Hepatocyte (in vitro differentiated cells): ENCODE data around the gene CAPN12. TPM values are rescaled to one million over a fixed set of nuclear protein-coding genes. Genes with fewer than 3 reads are reported as not detected.

ENCODE experiments used
- DNase-seq: peaks from one replicate; pipeline ENCODE4 v3.0.0-alpha.2; 2016; ENCODE audit warnings: low spot score
- H2AFZ ChIP-seq: fragments of 200-600 bp; sonication (generic); 2 replicates; pipeline ENCODE4 v1.6.0; 2016; ENCODE audit warnings: antibody characterized with exemption, mild to moderate bottlenecking
- H3K27ac ChIP-seq: fragments of 200-600 bp; sonication (generic); 2 replicates; pipeline ENCODE4 v1.5.1; 2016; ENCODE audit warnings: mild to moderate bottlenecking
- H3K27me3 ChIP-seq: fragments of 200-600 bp; sonication (generic); 2 replicates; pipeline ENCODE4 v1.6.1; 2016
- H3K36me3 ChIP-seq: fragments of 200-600 bp; sonication (generic); replicated peaks from 2 replicates; pipeline ENCODE4 v1.5.1; 2016; ENCODE audit warnings: low read depth; ENCODE audit not compliant: insufficient read depth
- H3K4me1 ChIP-seq: fragments of 200-600 bp; sonication (generic); 2 replicates; pipeline ENCODE4 v1.5.1; 2016; ENCODE audit warnings: mild to moderate bottlenecking, moderate library complexity; ENCODE audit not compliant: insufficient read depth
- H3K4me2 ChIP-seq: fragments of 200-600 bp; sonication (generic); 2 replicates; pipeline ENCODE4 v1.6.0; 2016
- H3K4me3 ChIP-seq: fragments of 200-600 bp; sonication (generic); 2 replicates; pipeline ENCODE4 v1.5.1; 2016; ENCODE audit warnings: mild to moderate bottlenecking
- H3K79me2 ChIP-seq: fragments of 200-600 bp; sonication (generic); 2 replicates; pipeline ENCODE4 v1.6.0; 2017; ENCODE audit warnings: mild to moderate bottlenecking
- H3K9me2 ChIP-seq: fragments of 200-600 bp; sonication (generic); replicated peaks from 2 replicates; pipeline ENCODE4 v1.6.0; 2017; ENCODE audit warnings: mild to moderate bottlenecking; ENCODE audit not compliant: insufficient read depth
- H3K9me3 ChIP-seq: fragments of 200-600 bp; sonication (generic); 2 replicates; pipeline ENCODE4 v1.5.1; 2016; ENCODE audit warnings: low read depth, mild to moderate bottlenecking
- H4K20me1 ChIP-seq: fragments of 200-600 bp; sonication (generic); 2 replicates; pipeline ENCODE4 v1.6.0; 2016; ENCODE audit warnings: mild to moderate bottlenecking; ENCODE audit not compliant: insufficient read depth, poor library complexity, severe bottlenecking
- CTCF ChIP-seq: fragments of 200-600 bp; sonication (generic); IDR thresholded peaks from 2 replicates; pipeline ENCODE4 v1.5.1; 2016; ENCODE audit warnings: antibody characterized with exemption, mild to moderate bottlenecking; ENCODE audit not compliant: poor library complexity
- EZH2 ChIP-seq: fragments of 200-600 bp; sonication (generic); IDR thresholded peaks from 2 replicates; pipeline ENCODE4 v1.6.1; 2016; ENCODE audit warnings: antibody characterized with exemption, mild to moderate bottlenecking, borderline replicate concordance
- EZH2phosphoT487 ChIP-seq: fragments of 200-600 bp; sonication (generic); IDR thresholded peaks from one replicate; pipeline ENCODE4 v1.6.1; 2018; ENCODE audit warnings: antibody characterized with exemption, mild to moderate bottlenecking, low read depth, moderate library complexity; ENCODE audit not compliant: unreplicated experiment, severe bottlenecking
- WGBS: methylation state at CpG from one replicate; pipeline ENCODE4 v1.1.6; 2016; ENCODE audit warnings: low lambda C conversion rate; ENCODE audit errors: missing lambda C conversion rate; 5-methylcytosine and 5-hydroxymethylcytosine counted together
- polyA plus RNA-seq: library from polyadenylated mRNA; unstranded; fragments of >200 nt; fragmentation: Nextera tagmentation; extraction: Ambion mirVana; gene quantifications from 2 replicates; pipeline ENCODE4 v1.2.1, GENCODE V29; 2016
- total RNA-seq: library from RNA; depleted of rRNA; stranded (reverse); fragments of >200 nt; gene quantifications from 2 replicates; pipeline ENCODE4 v1.2.3, GENCODE V29; 2014

CAPN12 gene
- total and polyA plus RNA-seq, 2 experiments from 2014 or later, result 24.3 to 26.6 TPM

GRCh38 chr19:38726761-38727301 is 17.4 kb downstream of the CAPN12 start:
- Histone ChIP-seq H3K4me2 (no peak overlapping the region), H3K36me3 (no peaks in the 10 kb centered on the region), H3K4me1 (no peaks in the 10 kb centered on the region), H3K27me3 (no peaks in the 10 kb centered on the region), H3K9me3 (no peaks in the 10 kb centered on the region), H2AFZ (no peak overlapping the region), H3K27ac (no peak overlapping the region), H3K4me3 (no peak overlapping the region), H3K79me2 (peaks cover 5% of the 10 kb centered on the region), H3K9me2 (no peaks in the 10 kb centered on the region), H4K20me1 (no peaks in the 10 kb centered on the region)
- DNase-seq, result no peak
- TF ChIP-seq EZH2, result no peak
- no peak for TF ChIP-seq EZH2phosphoT487
- TF ChIP-seq CTCF, result no peak
- 94% methylated on average over 28 of the region's 30 CpGs for WGBS

GRCh38 chr19:38726284-38726673 is 18.0 kb downstream of the CAPN12 start:
- 93% methylated on average over 6 of the region's 6 CpGs for WGBS
- H3K27ac ChIP-seq, result no peak overlapping the region
- H4K20me1 ChIP-seq, result no peaks in the 10 kb centered on the region
- no peaks in the 10 kb centered on the region for H3K27me3 ChIP-seq
- no peak overlapping the region for H3K4me2 ChIP-seq
- H2AFZ ChIP-seq, result no peak overlapping the region
- TF ChIP-seq EZH2phosphoT487 (no peak), CTCF (no peak), EZH2 (no peak)
- H3K9me3 ChIP-seq, result no peaks in the 10 kb centered on the region
- H3K4me3 ChIP-seq, result no peak overlapping the region
- H3K36me3 ChIP-seq, result no peaks in the 10 kb centered on the region
- no peaks in the 10 kb centered on the region for H3K4me1 ChIP-seq
- no peaks in the 10 kb centered on the region for H3K9me2 ChIP-seq
- peaks cover 5% of the 10 kb centered on the region for H3K79me2 ChIP-seq
- DNase-seq, result no peak

GRCh38 chr19:38725469-38726283 is 18.6 kb downstream of the CAPN12 start:
- Histone ChIP-seq H3K36me3 (no peaks in the 10 kb centered on the region), H3K27me3 (no peaks in the 10 kb centered on the region), H3K79me2 (peaks cover 5% of the 10 kb centered on the region), H3K27ac (no peak overlapping the region), H2AFZ (no peak overlapping the region), H3K9me2 (no peaks in the 10 kb centered on the region), H4K20me1 (no peaks in the 10 kb centered on the region), H3K4me1 (no peaks in the 10 kb centered on the region), H3K9me3 (no peaks in the 10 kb centered on the region), H3K4me3 (no peak overlapping the region), H3K4me2 (no peak overlapping the region)
- WGBS, result 94% methylated on average over 21 of the region's 21 CpGs
- no peak for TF ChIP-seq CTCF
- no peak for DNase-seq
